Uterus (tissue), 4 donors: Measurements from ENCODE around the gene SGK1. TPM values are rescaled to one million over a fixed set of nuclear protein-coding genes. Genes with fewer than 3 reads are reported as not detected.

Experiments
- DNase-seq, 2 donors: peaks; one replicate each; pipeline ENCODE4 v3.0.0-alpha.2; 2019 to 2020
- H3K27ac ChIP-seq, 2 donors: fragments of 200-600 bp; sonication (generic); 1 replicate in 1 of 2; 2 replicates in 1 of 2; pipeline ENCODE4 v1.5.1; 2016 to 2018
- H3K27me3 ChIP-seq, 2 donors: fragments of 200-600 bp; sonication (generic); one replicate each; pipeline ENCODE4 v1.5.1; 2018 to 2019; ENCODE audit warnings: control low read depth in 1 of 2
- H3K36me3 ChIP-seq, 2 donors: fragments of 200-600 bp; sonication (generic); one replicate each; pipeline ENCODE4 v1.5.1; 2019; ENCODE audit warnings: control low read depth in 1 of 2
- H3K4me1 ChIP-seq, 2 donors: fragments of 200-600 bp; sonication (generic); one replicate each; pipeline ENCODE4 v1.5.1; 2018 to 2019; ENCODE audit warnings: control low read depth in 1 of 2
- H3K4me3 ChIP-seq, 2 donors: fragments of 200-600 bp; sonication (generic); 1 replicate in 1 of 2; 2 replicates in 1 of 2; pipeline ENCODE4 v1.5.1; 2018 to 2019; ENCODE audit warnings: mild to moderate bottlenecking in 1 of 2
- H3K9me3 ChIP-seq, 2 donors: fragments of 200-600 bp; sonication (generic); one replicate each; pipeline ENCODE4 v1.5.1; 2019; ENCODE audit warnings: control low read depth in 1 of 2
- CTCF ChIP-seq, 4 experiments: fragments of 200-600 bp in 2 of 4; fragments of 450-650 bp in 2 of 4; sonication (generic) in 2 of 4; IDR thresholded peaks; one replicate each; pipeline ENCODE4 v1.5.1; 2016 to 2019; ENCODE audit warnings: antibody characterized with exemption in 4 of 4, mild to moderate bottlenecking in 2 of 4, moderate library complexity in 1 of 4
- POLR2A ChIP-seq, 2 donors: fragments of 450-650 bp; IDR thresholded peaks; one replicate each; pipeline ENCODE4 v1.6.1; 2016; ENCODE audit warnings: antibody characterized with exemption in 2 of 2, mild to moderate bottlenecking in 1 of 2, moderate library complexity in 1 of 2
- intact Hi-C: fragments of 100-400 bp; cut with DNase I; formaldehyde crosslinking; loops from one replicate; pipeline ENCODE4 v1.15.1; 2023; ENCODE audit warnings: low total_unique reads
- total RNA-seq, 4 donors: library from RNA; depleted of rRNA in 3 of 4; stranded (reverse); fragments of >200 nt in 3 of 4; gene quantifications; one replicate each; pipeline versions ENCODE4 v1.1.0 to v1.2.4, GENCODE V29; 2014 to 2023
- donor health status: DM: yes; HTN: yes; CAD: no.

The SGK1 gene
- total RNA-seq, 4 donors from 2014 or later: 47.1 to 75.0 (median 59.8) TPM

- no peaks in the 10 kb centered on the region for H3K27me3 ChIP-seq
- TF ChIP-seq CTCF (IDR thresholded peaks at IDR 0.05): no peak
- TF ChIP-seq POLR2A (IDR thresholded peaks at IDR 0.05): no peak
- H3K36me3 ChIP-seq: no peaks in the 10 kb centered on the region
- no peak overlapping the region for H3K27ac ChIP-seq
- intact Hi-C loops: no loop called here
- DNase-seq: no peak
- H3K4me1 ChIP-seq: no peaks in the 10 kb centered on the region
- no peaks in the 10 kb centered on the region for H3K9me3 ChIP-seq
- no peak overlapping the region for H3K4me3 ChIP-seq
Observed at GRCh38 chr6:134138226-134138975, 179.5 kb downstream of the SGK1 start.

- H3K36me3 ChIP-seq: no peaks in the 10 kb centered on the region
- no peak overlapping the region for H3K4me3 ChIP-seq
- H3K4me1 ChIP-seq: no peaks in the 10 kb centered on the region
- H3K9me3 ChIP-seq: no peaks in the 10 kb centered on the region
- no peak overlapping the region for H3K27ac ChIP-seq
- no peak for DNase-seq
- intact Hi-C loops: no loop called here
- no peaks in the 10 kb centered on the region for H3K27me3 ChIP-seq
- no peak for TF ChIP-seq CTCF (IDR thresholded peaks at IDR 0.05)
- no peak for TF ChIP-seq POLR2A (IDR thresholded peaks at IDR 0.05)
Observed at GRCh38 chr6:134134654-134135053, 183.3 kb downstream of the SGK1 start.

DNA sequence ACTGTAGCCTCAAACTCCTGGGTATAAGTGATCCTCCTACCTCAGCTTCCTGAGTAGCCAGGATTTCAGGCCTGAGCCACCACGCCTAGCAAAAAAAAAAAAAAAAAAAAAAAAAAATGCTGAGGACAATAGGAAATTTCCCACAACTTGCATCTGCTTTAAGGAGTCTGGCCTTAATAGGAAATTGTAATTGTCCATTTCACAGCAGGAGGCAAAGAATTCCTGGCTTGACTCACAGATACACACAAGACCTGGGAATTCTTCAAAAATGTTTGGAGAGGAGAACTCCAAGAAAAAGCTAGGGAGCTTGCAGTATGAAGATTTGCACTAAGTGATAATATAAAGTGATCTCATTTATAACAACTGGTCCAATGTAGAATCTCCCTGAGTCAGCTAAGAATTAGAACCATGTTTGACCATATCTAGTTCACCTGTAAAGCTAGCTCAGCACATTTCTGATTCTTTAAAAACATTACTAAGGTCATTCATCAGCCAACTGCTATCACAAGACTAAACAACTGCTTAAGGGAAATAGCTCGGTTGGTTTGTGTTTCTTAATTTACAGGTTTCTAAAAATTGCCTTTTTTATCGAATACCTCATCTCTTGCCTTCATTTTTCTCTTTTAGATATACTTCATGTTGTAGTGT lies 185.3 kb downstream of the SGK1 start:
- H3K4me3 ChIP-seq: no peak overlapping the region
- H3K36me3 ChIP-seq: no peaks in the 10 kb centered on the region
- intact Hi-C loops: no loop called here
- H3K4me1 ChIP-seq: no peaks in the 10 kb centered on the region
- TF ChIP-seq POLR2A (IDR thresholded peaks at IDR 0.05): no peak
- no peak for TF ChIP-seq CTCF (IDR thresholded peaks at IDR 0.05)
- H3K9me3 ChIP-seq: no peaks in the 10 kb centered on the region
- H3K27ac ChIP-seq: no peak overlapping the region
- no peaks in the 10 kb centered on the region for H3K27me3 ChIP-seq
- DNase-seq: no peak

DNA sequence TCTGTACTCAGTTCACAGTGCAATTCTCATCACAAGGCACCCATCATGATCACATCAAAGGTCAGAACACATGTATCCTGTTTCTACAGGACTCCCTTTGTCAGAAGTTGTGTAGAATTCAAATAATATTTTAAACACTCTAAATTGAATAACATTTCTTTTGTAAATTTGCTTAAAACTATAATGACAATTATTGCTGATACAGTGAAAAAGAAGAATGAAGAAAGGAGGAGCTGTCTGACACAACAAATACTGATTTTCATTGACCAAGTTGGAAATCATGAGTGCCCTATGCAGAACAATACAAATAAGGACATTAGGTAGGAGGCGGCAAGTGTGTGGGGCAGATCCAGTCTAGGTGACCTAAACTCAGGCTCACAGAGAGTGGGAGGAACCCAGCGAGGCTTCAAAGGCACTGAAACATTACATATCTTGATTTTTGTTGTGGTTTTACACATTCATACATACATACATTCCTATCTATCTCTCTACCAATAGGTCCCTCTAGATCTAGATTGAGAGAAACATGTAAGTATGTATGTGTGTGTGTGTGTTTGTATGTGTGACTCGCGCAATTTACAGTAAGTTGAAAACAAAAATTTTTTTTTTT lies 186.3 kb downstream of the SGK1 start:
- Histone ChIP-seq H3K9me3 (no peaks in the 10 kb centered on the region), H3K4me3 (no peak overlapping the region), H3K27me3 (no peaks in the 10 kb centered on the region), H3K36me3 (no peaks in the 10 kb centered on the region), H3K4me1 (no peaks in the 10 kb centered on the region), H3K27ac (no peak overlapping the region)
- DNase-seq: no peak
- no peak for TF ChIP-seq CTCF (IDR thresholded peaks at IDR 0.05)
- TF ChIP-seq POLR2A (IDR thresholded peaks at IDR 0.05): no peak
- intact Hi-C loops: no loop called here

GRCh38 chr6:134128146-134128545 lies 189.8 kb downstream of the SGK1 start:
- TF ChIP-seq CTCF (IDR thresholded peaks at IDR 0.05) (no peak), POLR2A (IDR thresholded peaks at IDR 0.05) (no peak)
- intact Hi-C loops: no loop called here
- H3K9me3 ChIP-seq: no peaks in the 10 kb centered on the region
- H3K27ac ChIP-seq: no peak overlapping the region
- H3K4me1 ChIP-seq: no peaks in the 10 kb centered on the region
- H3K27me3 ChIP-seq: no peaks in the 10 kb centered on the region
- no peak for DNase-seq
- no peaks in the 10 kb centered on the region for H3K36me3 ChIP-seq
- no peak overlapping the region for H3K4me3 ChIP-seq
